ENCODE measurements around the gene COBL.
A peak's percentile ranks its signal among the peaks of the same experiment; 100 is the strongest.

The COBL gene

DNA sequence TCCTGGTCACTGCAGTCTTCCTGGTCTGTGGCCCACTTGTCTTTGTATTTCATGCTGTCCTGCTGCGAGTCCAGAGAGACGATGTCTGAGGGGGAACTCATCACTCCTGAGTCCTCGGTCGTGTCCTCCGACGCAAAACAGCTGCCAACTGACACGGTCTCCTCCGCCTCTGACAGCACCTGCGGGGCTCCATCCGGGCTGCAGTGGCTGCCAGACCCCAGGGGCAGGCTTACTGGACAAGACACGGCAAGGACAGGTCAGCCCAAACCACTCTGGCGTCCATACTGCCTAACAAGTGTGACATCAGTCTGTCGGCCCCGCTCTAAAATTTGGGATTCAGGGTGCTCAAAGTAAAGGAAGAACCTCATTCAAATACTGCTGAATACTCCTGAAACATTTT lies 273.1 kb downstream of the COBL start:
- no peak for DNase-seq (ENCODE audit: low read depth)

DNA sequence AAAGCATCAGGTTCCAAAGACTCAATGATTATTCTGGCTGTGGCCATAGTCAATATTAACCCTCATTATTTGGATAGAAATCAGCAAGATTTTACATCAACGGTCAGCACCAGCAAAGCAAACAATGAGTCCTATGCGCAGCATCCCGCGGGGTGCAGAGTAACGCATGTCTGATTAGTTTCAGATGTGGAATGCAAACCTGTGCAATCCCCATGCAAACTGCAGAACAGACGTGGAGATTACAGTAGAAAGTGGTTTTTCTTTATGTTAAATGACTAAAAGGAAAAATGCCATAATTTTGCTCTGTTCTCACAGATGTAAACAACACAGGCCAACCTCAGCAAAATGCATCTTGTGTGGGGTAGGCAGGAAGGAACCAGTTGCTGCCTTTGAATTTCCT lies 275.8 kb downstream of the COBL start:
- peak; percentile 55 for DNase-seq (ENCODE audit: low read depth)

DNA sequence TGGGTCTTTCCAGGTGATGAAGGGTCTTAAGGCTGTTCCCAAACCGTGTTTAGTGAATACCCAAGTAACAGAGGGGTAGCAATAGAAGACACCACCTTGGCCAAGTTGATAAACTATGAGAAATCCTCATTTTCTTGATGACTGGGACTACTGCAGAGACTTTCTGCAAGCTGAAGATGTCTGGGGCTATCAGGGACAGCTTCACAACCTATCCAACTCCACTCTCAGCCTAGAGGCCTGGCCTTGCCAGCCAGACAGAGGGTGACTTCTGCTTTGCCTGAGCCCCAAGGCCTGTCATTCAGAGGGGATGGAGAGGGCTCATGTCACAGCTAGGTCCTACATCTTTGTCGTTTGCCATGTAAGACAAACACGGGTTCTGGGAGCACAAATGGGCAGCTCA lies 278.0 kb downstream of the COBL start:
- no peak for DNase-seq (ENCODE audit: low read depth)

DNA sequence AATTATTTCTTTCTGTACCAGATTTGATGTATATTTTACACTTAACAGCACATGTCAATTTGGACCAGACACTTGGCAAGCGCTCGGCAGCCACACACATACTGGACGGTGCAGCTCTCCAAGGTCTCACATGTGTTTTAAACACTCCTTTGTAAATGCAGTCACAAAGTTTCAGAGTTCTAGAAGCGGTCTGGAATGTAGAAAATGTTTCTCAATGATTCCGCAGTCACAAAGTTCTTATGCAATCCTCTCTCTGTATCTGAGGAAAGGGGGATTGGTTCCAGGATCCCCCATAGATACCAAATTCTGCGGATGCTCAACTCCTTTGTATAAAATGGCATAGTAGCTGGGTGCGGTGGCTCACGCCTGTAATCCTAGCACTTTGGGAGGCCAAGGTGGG lies 280.9 kb downstream of the COBL start:
- DNase-seq (ENCODE audit: low read depth): no peak

DNA sequence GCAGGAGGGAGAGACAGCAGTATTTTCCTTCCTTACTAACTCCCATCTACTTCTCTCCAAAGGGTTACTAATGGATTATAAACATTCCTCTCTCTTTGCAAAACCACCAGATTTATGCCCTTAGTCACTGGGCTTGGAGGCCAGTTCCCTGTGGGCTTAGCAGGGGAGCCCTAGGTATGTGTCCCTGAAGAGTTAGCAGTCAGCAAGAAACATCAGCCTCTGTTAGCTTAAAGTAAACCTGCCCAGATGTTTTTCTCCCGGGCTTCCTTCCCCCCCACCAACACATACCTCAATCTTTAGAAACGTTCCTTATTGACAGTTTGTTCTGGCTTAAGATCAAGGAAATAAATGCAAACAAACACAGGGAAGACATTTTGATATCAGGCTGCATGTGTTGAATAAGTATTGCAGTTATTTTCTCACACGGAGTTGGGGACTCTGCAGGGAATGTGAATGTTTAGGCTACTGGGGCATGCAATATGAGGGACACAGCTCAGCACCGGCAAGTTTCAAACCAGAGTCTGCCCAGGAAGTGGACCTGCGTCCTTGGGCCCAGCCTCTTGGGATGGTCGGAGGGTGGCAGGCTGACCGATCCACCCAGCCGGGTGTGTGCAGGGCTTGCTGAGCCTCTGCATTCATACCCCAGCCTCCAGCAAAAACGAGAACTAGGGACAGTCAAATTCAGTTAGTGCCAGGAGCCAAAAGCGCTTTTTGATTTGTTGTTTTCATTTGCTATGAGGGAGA lies 281.9 kb downstream of the COBL start:
- DNase-seq (ENCODE audit: low read depth): no peak

DNA sequence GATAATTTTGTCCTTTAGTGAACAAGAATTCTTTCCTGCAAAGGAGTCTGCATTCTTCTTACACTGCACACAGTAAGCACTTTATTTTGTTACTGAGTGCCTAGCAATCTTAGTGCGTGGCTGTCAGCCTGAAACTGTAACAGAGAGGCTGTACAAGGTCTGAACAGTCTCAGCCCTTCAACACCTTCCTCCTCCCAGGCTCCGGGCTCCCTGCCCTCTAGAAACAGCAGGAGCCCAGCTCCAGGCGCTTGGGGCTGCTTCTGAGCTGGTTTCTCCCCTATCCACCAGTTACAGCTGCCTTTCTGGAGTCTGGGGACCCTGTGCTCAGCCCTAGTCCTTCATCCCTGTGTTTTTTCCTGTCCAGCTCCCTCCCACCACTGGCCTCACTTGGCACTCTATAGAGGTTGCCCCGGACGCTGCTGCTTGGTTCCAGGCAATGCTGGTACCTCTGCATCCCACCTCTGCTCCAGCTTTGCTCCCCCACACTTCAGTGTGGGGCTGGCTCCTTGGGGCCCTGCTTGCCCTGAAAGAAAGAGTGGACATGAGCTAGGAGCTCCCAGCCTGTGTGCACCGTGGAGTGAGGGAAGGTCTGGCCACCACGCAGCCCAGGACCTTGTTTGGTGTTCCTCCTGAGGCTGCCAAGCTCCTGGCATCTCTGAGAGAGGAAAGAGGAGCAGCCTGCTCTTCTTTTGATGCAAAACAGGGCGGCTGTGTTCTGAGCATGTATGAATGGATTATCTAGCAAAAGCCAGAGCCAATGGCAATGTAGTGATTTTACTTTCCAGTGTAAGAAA lies 282.7 kb downstream of the COBL start:
- DNase-seq (ENCODE audit: low read depth): no peak

DNA sequence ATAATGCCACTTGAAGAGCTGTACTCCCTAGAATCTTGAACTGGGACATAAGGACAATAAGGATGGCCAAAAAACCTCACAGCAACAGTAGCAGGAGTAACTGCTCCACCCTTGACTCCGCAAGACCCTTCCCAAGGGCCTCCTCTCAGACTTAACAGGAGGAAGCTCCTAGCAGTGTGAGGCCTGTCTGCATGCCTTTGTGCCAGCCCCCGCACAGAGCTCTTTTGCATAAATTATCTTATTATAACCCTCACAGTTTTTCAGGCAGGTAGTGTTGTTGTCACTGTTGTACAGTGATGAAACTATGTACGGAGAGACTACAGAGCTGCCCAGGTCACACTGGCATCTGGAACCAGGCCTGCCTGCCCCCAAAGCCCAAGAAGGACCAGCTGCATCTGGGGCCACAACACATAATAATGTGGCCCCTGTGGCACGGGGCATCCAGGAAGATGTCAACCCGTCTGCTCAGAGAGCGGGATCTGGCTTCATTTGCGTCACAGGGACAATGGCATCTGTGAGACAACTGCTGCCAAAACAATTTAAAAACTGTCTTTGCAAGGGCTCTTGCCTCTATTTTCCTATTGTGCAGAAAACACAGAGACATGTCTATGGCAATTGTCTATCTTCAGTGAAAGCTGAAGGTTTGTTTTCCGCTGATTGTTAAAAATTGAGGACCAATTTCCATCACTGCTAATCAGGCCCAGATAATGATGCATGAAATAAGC lies 284.7 kb downstream of the COBL start:
- no peak for DNase-seq (ENCODE audit: low read depth)

DNA sequence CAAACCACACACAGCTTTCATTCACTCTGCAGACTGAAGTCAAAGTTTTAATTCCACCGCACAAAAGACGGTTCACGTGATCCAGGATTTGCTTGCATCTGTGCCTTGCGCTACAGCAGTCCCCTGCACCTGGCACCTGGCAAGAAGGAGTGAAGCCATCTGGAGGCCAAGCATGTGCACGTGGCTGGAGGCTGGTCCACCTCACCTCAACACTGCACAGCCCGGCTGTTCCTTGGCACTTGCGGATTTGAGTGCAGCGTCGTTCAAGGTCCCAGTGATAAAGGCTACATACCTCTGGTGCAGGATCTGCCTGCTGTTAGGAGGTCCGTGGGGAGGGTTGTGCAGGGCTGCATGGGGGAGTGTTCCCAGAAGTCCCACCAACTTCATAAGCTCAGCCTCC lies 285.4 kb downstream of the COBL start:
- DNase-seq (ENCODE audit: low read depth): no peak

DNA sequence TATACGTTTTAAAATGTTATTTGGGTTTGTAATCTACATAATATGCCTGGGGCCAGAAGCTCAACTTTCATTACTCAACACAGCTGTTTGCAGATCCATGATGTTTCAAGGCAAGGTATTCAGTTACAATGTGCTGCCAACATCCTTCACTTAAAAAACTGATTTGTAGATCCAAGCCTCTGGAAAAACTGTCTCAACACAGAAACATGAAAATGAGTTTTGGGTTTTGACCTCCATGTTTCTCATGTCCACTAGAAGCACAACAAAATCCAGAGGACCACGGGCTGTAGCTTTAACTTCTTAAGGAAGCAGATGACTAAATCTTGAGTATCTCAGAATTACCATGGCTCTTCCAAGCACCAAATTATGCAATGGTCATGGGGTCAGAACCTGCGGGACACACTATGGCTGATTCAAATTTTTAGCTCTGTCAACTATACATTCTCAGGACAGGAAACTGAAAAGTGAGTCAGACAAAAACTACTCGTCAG lies 286.9 kb downstream of the COBL start:
- DNase-seq (ENCODE audit: low read depth): peak; percentile 66

DNA sequence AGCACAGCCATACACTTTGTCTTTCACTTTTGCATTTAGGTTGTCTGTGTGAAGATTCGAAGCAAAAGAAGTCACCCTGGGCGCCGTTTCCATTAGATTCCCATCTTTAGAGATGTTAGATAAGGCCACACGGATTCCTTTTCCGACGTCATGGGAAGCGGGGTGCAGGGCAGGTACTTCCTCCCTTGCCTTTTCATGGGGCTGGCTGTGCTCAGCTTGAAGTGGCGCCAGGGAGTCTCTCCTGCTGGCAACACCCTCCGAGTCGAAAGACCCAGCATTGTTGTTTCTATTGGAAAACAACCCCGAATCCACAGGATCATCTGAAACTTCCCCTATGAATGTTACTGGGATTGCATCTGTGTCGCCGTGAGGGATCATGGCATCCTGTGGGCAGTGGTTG lies 287.5 kb downstream of the COBL start:
- DNase-seq (ENCODE audit: low read depth): no peak

DNA sequence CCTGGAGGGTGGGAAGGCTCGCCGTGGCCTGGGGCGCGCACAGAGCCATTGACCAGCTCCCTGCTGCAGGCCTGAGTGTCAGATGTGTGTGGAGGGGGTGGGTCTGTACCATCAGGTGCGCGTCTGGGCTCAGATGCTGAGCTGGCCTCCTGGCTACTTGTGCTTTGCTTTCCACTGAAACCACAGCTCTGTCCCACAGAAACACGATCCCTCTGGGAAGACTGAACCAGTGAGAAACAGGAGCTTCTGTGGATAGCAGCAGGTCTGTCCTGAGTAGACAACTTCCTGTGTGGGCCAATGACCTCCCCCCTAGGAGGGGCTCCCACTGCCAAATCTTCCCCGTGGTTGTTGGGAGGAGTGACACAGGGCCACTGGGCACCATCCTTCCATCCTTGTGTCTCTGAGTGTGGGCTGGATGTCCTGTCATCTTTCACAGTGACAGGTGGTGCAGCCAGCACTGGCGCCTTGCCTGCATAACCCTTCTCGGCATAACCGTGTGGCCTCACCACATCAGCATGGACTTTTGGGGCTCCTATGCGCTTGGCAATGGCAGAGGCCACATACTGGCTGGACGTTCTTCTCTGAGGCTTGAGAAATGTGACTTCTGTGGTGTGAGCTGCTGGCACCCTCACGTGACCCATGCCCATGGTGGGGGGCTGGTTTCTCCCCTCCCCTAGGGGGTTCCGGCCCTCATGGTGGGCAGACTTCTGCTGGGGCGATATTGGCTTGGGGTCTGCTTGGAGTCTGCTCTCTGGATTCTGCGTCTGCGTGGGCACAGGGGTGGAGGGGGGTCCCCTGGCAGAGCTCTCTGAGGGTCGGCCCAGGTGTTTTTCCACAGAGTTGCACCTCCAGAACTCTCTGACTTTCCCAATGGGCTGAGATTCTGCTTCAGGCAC lies 288.4 kb downstream of the COBL start:
- DNase-seq (ENCODE audit: low read depth): no peak

DNA sequence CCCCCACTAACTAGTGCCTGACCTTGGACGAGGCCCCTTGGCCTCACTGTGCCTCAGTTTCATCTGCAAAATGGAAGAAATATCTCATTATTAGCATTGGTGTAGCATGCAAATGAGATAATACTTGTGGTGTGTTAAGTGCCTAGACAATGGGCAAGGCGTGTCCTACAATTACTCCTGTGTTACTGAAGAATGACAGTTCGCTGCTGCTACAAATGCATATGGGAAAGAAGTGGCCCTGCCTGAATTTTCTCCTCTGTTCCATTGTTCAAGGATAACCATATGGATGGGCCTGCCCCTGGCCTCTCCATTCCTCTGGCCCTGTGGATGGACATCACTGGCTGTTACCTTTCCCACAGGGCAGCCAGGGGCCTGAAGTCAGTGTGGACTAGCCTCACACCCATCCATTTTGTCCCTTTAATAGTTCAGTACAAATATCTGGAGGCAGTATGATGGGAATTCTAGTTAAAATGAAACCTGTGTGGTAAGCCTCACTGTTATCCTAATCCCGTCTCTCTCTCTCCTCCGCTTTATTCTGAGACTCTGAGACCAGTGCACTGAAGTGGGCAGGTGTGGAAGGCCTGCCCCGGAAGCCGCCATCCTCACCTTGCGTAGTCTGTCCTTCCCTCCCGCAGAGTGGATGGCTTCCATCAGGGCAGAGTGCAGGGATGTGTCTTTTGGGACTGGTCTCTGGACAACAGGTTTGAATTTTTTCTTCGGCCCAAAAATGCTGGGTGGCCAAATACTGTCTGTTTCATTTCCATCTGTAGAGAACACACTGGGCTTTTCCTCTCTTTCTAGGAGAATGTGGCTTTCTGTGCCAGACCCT lies 289.3 kb downstream of the COBL start:
- no peak for DNase-seq (ENCODE audit: low read depth)

DNA sequence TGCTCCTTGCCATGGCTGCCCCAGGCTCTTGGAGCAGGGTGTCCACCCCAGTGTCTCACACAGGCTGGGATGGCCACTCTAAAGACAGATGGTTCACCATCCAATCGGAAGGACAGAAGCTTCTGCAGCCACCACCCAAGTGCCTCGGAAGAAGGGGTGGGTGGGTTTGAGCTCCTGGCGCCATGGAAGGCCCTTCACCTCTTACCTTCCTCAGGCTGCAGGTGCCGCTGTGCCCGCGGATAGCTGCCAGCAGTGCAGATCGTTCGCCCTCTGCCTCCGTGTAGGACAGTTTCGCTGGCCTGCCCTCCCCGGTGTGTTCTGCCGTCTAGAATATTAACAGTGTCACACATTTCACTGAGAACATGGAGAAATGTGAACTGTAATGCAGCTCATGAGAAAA lies 290.3 kb downstream of the COBL start:
- DNase-seq (ENCODE audit: low read depth): no peak

DNA sequence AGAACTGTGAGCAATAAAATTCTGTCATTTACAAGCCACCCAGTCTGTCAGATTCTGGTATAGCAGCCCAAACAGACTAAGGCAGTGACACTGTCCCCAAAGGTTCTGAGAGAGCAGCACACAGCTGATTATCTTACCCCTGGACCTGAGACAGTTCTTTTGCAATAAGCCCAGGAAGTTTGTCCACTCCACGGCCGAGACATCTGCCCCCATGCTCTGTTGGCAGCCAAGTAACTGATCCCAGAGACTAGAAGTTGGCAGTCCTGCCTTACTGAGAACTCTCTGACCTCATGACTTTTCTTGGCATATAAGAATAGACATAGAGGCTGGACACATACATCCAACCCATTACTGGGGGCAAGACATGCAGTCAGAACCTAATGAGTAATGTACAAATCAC lies 290.9 kb downstream of the COBL start:
- no peak for DNase-seq (ENCODE audit: low read depth)

DNA sequence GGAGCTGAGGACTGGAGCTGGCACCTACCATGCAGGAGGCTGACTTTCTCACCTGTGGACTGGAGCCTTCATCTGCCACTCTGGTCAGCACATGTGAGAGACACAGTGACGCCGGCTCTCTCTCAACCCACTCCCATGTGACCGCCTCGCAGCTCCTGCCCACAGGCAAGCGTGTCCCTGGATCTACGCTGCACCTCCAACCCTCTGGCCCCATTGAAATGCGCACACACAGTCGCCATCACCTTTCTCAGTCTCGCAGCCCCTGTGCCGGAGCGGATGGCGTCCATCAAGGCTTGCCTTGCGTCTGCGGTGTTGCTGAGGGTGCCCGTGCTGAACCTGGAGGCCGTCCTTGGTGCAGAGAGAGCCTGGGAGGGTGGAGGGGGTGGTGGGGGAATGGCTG lies 291.7 kb downstream of the COBL start:
- no peak for DNase-seq (ENCODE audit: low read depth)

DNA sequence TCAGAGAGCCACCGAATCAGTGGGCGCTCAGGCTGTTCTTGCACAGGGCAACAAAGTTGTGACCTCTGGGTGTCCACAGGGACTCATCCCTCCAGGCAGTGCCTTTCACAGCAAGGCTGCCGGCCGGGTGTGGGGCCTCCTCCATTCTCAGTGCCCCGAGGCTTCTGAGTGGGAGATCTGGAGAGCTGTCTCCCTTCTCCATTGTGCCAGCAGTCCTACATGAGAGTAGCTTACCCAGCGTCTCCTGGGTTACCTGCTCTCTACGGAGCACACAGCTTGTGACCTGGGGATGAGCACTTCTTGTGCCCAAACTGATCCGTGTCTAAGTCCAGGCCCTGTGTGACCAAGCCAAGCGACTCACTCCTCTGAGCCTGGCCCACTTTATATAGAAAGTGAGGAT lies 293.1 kb downstream of the COBL start:
- DNase-seq (ENCODE audit: low read depth): no peak

DNA sequence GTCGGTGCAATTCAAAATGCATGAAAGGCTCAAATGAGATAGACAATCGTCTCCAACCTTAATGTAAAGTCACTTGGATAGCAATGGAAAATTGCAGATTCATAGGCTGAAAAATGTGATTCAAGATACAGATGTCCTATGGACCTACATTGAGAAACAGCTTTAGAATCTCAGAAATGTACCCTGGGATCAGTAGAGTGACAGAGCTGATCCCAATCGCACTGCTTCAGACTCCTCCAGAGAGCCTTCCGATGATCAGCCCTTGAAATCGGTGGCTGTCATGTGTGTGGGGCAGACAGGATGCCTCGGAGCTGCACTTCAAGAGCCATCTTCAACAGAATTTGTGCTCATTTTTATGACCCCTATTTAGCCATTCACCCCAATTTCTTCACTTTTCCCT lies 293.8 kb downstream of the COBL start:
- DNase-seq (ENCODE audit: low read depth): no peak

DNA sequence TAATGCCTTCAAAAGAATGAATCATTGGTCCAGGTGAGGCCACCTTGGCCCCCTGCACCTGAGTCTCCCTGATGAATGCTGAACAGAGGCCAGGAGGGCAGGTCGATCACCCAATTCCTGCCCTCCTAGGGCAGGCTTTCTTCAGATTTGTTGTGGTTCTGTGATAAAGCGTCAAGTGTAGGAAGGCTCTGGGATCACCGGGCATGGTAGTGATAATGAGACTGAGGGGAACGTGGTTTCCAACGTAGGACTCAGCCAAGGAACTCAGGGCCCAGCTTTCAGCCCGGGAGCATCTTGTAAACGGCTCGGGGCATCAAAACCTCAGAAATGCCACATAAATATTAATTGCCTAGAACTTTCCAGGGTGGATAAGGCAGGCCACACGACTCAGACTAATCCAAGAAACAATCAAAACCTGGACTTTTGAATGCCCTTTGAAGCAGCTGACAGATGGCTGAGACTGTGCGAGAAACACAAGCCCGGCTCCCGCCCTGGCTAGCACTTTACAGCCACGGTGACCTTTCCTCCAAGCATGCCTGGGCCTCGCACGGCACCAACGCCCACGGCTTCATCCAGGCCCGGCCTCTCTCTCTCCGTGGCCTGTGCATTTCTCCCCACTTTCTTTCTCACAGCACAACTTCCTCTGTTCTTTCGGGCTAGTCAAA lies 294.6 kb downstream of the COBL start:
- DNase-seq (ENCODE audit: low read depth): no peak

DNA sequence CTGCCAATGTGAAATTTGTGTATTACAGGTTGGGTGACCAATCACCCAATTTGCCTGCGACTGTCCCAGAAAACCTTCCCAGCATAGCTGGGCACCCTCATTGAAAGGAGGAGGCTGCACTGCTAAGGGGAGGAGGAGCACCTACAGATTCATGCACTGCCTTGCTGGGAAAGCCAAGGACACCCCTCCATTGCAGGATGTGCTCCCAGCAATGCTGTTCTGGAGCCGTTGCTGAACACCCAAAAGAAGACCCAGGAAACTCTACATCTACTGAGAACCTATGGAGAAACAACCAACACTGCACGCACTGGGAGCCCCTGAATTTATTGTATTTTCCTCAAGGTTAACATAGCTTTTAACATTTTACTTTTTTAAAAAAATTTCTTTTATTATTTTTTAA lies 295.7 kb downstream of the COBL start:
- DNase-seq (ENCODE audit: low read depth): no peak

Measured in fibroblast of the conjunctiva (primary cell).